Smooth muscle cell (in vitro differentiated cells): ENCODE results near the gene JAZF1. TPM values are rescaled to one million over a fixed set of nuclear protein-coding genes. Genes with fewer than 3 reads are reported as not detected.

ENCODE experiments used
- DNase-seq: peaks from one replicate; lab custom pipeline; 2025; ENCODE audit not compliant: unreplicated experiment; lab: John Stamatoyannopoulos, UW
- H2AFZ ChIP-seq: fragments of 200-600 bp; sonication (generic); 2 replicates; pipeline ENCODE4 v1.6.0; 2016; ENCODE audit warnings: antibody characterized with exemption, low read depth, mild to moderate bottlenecking
- H3F3A ChIP-seq: fragments of 200-600 bp; sonication (generic); 2 replicates; pipeline ENCODE4 v1.6.0; 2017; ENCODE audit warnings: antibody characterized with exemption, low read depth
- H3K27ac ChIP-seq: fragments of 200-600 bp; sonication (generic); 2 replicates; pipeline ENCODE4 v1.5.1; 2016; ENCODE audit warnings: low read depth, mild to moderate bottlenecking
- H3K27me3 ChIP-seq: fragments of 200-600 bp; sonication (generic); 2 replicates; pipeline ENCODE4 v1.6.1; 2016; ENCODE audit warnings: low read depth, mild to moderate bottlenecking
- H3K36me3 ChIP-seq: fragments of 200-600 bp; sonication (generic); 2 replicates; pipeline ENCODE4 v1.5.1; 2016; ENCODE audit warnings: low read depth
- H3K4me1 ChIP-seq: fragments of 200-600 bp; sonication (generic); 2 replicates; pipeline ENCODE4 v1.5.1; 2016; ENCODE audit warnings: low read depth
- H3K4me2 ChIP-seq: fragments of 200-600 bp; sonication (generic); 2 replicates; pipeline ENCODE4 v1.6.0; 2016; ENCODE audit warnings: mild to moderate bottlenecking
- H3K4me3 ChIP-seq: fragments of 200-600 bp; sonication (generic); 2 replicates; pipeline ENCODE4 v1.5.1; 2016; ENCODE audit warnings: mild to moderate bottlenecking
- H3K79me2 ChIP-seq: fragments of 200-600 bp; sonication (generic); 2 replicates; pipeline ENCODE4 v1.6.0; 2016; ENCODE audit warnings: low read depth, mild to moderate bottlenecking
- H3K9ac ChIP-seq: fragments of 200-600 bp; sonication (generic); 2 replicates; pipeline ENCODE4 v1.6.0; 2016; ENCODE audit warnings: low read depth
- H3K9me3 ChIP-seq: fragments of 200-600 bp; sonication (generic); replicated peaks from 2 replicates; pipeline ENCODE4 v1.5.1; 2016; ENCODE audit warnings: low read depth
- H4K20me1 ChIP-seq: fragments of 200-600 bp; sonication (generic); 2 replicates; pipeline ENCODE4 v1.6.0; 2016; ENCODE audit warnings: low read depth
- WGBS: methylation state at CpG from one replicate; pipeline ENCODE4 v1.1.7; 2016; ENCODE audit warnings: low lambda C conversion rate; 5-methylcytosine and 5-hydroxymethylcytosine counted together
- polyA plus RNA-seq: library from polyadenylated mRNA; unstranded; fragments of >200 nt; fragmentation: Nextera tagmentation; extraction: Ambion mirVana; gene quantifications from 2 replicates; pipeline ENCODE4 v1.2.1, GENCODE V29; 2016
- total RNA-seq: library from RNA; depleted of rRNA; stranded (reverse); fragments of >200 nt; gene quantifications from 2 replicates; pipeline ENCODE4 v1.2.3, GENCODE V29; 2014
- TF ChIP-seq, protein P1 (sequence below): fragments of 200-600 bp; sonication (generic); IDR thresholded peaks from 2 replicates; pipeline ENCODE4 v1.5.1; 2017; ENCODE audit warnings: borderline replicate concordance, mild to moderate bottlenecking, antibody characterized with exemption; ENCODE audit not compliant: insufficient read depth, poor library complexity, severe bottlenecking

JAZF1 gene
- total and polyA plus RNA-seq, 2 experiments from 2014 or later: 17.4 to 18.0 TPM

DNA sequence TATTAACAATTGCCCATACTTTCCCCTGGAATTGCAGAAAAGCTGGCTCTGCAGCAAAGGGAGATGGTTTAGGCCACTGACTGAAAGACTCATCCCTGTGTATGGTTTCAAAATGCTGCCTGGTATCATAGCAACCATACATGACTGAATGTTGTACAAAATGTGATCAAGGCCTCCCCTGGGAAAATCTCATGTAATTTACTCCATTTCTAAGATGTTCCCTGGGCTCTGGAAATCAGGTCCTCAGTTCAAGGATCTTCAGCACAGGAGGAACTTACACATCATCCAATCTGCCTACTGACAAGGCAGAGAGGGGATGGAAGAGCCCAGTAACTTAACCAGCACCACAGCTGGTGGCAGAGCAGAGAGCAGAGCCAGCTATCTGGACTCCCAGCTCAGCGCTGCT lies 111.8 kb downstream of the JAZF1 start:
- H2AFZ ChIP-seq: no peak overlapping the region
- WGBS: 89% methylated on average over 1 of the region's 1 CpG
- peaks cover 21% of the 10 kb centered on the region for H3K79me2 ChIP-seq
- H3K9ac ChIP-seq: peak overlapping the region; percentile 41
- H4K20me1 ChIP-seq: peaks cover 3% of the 10 kb centered on the region
- H3K4me1 ChIP-seq: no peaks in the 10 kb centered on the region
- H3K27ac ChIP-seq: peak overlapping the region; percentile 16
- no peaks in the 10 kb centered on the region for H3K27me3 ChIP-seq
- H3F3A ChIP-seq: no peaks in the 10 kb centered on the region
- H3K9me3 ChIP-seq: no peaks in the 10 kb centered on the region
- TF ChIP-seq, protein P1, sequence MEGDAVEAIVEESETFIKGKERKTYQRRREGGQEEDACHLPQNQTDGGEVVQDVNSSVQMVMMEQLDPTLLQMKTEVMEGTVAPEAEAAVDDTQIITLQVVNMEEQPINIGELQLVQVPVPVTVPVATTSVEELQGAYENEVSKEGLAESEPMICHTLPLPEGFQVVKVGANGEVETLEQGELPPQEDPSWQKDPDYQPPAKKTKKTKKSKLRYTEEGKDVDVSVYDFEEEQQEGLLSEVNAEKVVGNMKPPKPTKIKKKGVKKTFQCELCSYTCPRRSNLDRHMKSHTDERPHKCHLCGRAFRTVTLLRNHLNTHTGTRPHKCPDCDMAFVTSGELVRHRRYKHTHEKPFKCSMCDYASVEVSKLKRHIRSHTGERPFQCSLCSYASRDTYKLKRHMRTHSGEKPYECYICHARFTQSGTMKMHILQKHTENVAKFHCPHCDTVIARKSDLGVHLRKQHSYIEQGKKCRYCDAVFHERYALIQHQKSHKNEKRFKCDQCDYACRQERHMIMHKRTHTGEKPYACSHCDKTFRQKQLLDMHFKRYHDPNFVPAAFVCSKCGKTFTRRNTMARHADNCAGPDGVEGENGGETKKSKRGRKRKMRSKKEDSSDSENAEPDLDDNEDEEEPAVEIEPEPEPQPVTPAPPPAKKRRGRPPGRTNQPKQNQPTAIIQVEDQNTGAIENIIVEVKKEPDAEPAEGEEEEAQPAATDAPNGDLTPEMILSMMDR: no peak
- H3K4me3 ChIP-seq: no peak overlapping the region
- no peak overlapping the region for H3K4me2 ChIP-seq
- no peak for DNase-seq
- H3K36me3 ChIP-seq: no peaks in the 10 kb centered on the region

DNA sequence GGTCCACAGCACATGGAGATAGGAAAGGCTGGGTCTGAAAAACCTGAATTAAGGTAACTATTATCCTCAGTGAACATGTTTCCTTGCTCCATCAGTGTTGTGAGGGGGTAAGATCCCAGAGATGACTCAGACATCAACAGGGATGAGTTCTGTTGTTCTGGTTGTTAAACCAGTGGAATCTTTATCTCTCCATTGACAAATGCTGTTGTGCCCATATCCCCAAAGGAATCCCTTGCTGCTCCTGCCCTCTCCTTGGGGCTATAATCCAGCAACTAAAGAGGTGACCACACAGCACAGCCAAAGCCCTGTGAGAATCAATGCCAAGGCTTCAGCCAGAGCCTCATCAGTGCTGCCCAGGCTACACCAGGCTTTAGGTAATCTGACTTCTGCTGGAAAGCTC lies 113.4 kb downstream of the JAZF1 start:
- no peak for DNase-seq
- no peaks in the 10 kb centered on the region for H3K27me3 ChIP-seq
- no peak overlapping the region for H3K9ac ChIP-seq
- no peak overlapping the region for H3K4me3 ChIP-seq
- H3K9me3 ChIP-seq: no peaks in the 10 kb centered on the region
- no peak overlapping the region for H2AFZ ChIP-seq
- H4K20me1 ChIP-seq: peaks cover 9% of the 10 kb centered on the region
- no peaks in the 10 kb centered on the region for H3F3A ChIP-seq
- H3K4me2 ChIP-seq: no peak overlapping the region
- peaks cover 2% of the 10 kb centered on the region for H3K4me1 ChIP-seq
- H3K36me3 ChIP-seq: no peaks in the 10 kb centered on the region
- TF ChIP-seq, protein P1: no peak
- no peak overlapping the region for H3K27ac ChIP-seq
- peaks cover 15% of the 10 kb centered on the region for H3K79me2 ChIP-seq

DNA sequence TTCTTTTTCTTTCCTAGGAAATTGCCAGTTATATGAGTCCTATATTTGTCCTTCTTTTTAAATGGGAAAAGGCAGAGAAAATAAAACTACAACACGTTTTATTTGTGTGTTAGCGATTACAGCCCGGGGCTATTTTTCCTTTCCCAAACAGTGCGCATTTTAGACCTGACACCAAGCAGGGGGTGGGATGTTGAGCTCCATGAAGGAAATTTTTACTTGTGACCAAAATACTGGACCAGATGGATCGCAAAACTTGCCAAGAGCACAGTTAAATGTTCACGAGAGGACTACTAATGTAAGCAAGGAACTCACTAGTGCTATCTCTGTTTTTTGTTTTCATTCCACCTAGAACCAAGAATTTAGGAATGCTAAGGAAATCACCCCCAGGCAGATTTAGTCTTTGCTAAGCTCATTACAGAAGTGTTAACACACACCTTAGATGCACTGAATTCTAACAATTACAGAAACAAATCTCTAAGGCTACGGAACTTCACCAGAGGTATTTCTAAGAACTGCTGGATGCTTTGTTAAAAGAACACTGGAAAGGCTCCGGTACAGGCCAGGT lies 114.8 kb downstream of the JAZF1 start:
- Histone ChIP-seq H2AFZ (no peak overlapping the region), H3K9me3 (no peaks in the 10 kb centered on the region), H3K27me3 (no peaks in the 10 kb centered on the region), H3F3A (no peaks in the 10 kb centered on the region), H3K79me2 (peaks cover 14% of the 10 kb centered on the region), H3K36me3 (no peaks in the 10 kb centered on the region), H4K20me1 (peaks cover 9% of the 10 kb centered on the region), H3K4me2 (no peak overlapping the region), H3K4me3 (no peak overlapping the region), H3K9ac (no peak overlapping the region), H3K4me1 (peaks cover 2% of the 10 kb centered on the region), H3K27ac (no peak overlapping the region)
- TF ChIP-seq, protein P1: no peak
- no peak for DNase-seq
- WGBS: 75% methylated on average over 8 of the region's 8 CpGs

DNA sequence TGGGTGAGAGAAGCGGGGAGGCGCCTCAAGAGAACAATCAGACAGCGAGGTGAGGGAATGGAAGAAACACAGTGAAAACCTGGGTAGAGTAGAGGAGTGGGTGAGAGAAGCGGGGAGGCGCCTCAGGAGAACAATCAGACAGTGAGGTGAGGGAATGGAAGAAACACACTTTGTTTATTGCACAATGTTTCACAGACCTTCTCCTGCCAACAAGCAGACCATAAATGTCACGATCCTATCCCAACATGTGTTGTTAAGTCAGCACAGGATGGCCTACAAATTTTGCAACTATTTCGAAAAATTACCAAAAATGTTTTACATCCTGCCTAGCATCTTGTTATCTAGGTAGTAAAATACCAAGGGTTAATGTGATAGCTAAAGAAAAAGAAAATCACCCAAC lies 115.3 kb downstream of the JAZF1 start:
- H3K4me1 ChIP-seq: peaks cover 2% of the 10 kb centered on the region
- no peaks in the 10 kb centered on the region for H3K9me3 ChIP-seq
- no peak for DNase-seq
- peaks cover 14% of the 10 kb centered on the region for H3K79me2 ChIP-seq
- no peak overlapping the region for H3K4me2 ChIP-seq
- H3K9ac ChIP-seq: no peak overlapping the region
- H4K20me1 ChIP-seq: peaks cover 9% of the 10 kb centered on the region
- no peaks in the 10 kb centered on the region for H3F3A ChIP-seq
- H3K36me3 ChIP-seq: no peaks in the 10 kb centered on the region
- no peaks in the 10 kb centered on the region for H3K27me3 ChIP-seq
- no peak overlapping the region for H3K4me3 ChIP-seq
- no peak overlapping the region for H2AFZ ChIP-seq
- H3K27ac ChIP-seq: no peak overlapping the region
- TF ChIP-seq, protein P1: no peak
- 85% methylated on average over 7 of the region's 7 CpGs for WGBS
